HEK293T (cell line): ENCODE data around the gene GATB.

Experiments
- BHLHE40 ChIP-seq: fragments of 450-650 bp; IDR thresholded peaks from 2 replicates; pipeline ENCODE4 v1.6.1; 2016; ENCODE audit warnings: mild to moderate bottlenecking, moderate library complexity, borderline replicate concordance
- ELF4 ChIP-seq: fragments of 450-650 bp; IDR thresholded peaks from 2 replicates; pipeline ENCODE4 v1.6.1; 2017; ENCODE audit warnings: antibody characterized with exemption
- FOXA1 ChIP-seq: fragments of 450-650 bp; IDR thresholded peaks from 2 replicates; pipeline ENCODE4 v1.6.1; 2016; ENCODE audit warnings: mild to moderate bottlenecking
- FOXK2 ChIP-seq: fragments of 450-650 bp; IDR thresholded peaks from 2 replicates; pipeline ENCODE4 v1.6.1; 2016; ENCODE audit warnings: mild to moderate bottlenecking
- HDGF ChIP-seq: fragments of 450-650 bp; IDR thresholded peaks from 2 replicates; pipeline ENCODE4 v1.6.1; 2017; ENCODE audit warnings: antibody characterized with exemption, borderline replicate concordance
- LEF1 ChIP-seq: fragments of 450-650 bp; IDR thresholded peaks from 2 replicates; pipeline ENCODE4 v1.6.1; 2017; ENCODE audit warnings: mild to moderate bottlenecking, borderline replicate concordance
- PKNOX1 ChIP-seq: fragments of 450-650 bp; IDR thresholded peaks from 2 replicates; pipeline ENCODE4 v1.6.1; 2016
- SUZ12 ChIP-seq: fragments of 450-650 bp; IDR thresholded peaks from 2 replicates; pipeline ENCODE4 v1.6.1; 2016; ENCODE audit warnings: mild to moderate bottlenecking
- TARDBP ChIP-seq: fragments of 450-650 bp; IDR thresholded peaks from 2 replicates; pipeline ENCODE4 v1.6.1; 2016

GRCh38 chr4:151727365-151727764, 33.4 kb downstream of the GATB start:
- TF ChIP-seq BHLHE40 (no peak), PKNOX1 (no peak), TARDBP (no peak), FOXK2 (no peak), SUZ12 (no peak), HDGF (no peak), FOXA1 (no peak), LEF1 (no peak), ELF4 (no peak)
